Measurements from ENCODE around the gene SLC34A3.

Gene SLC34A3

DNA sequence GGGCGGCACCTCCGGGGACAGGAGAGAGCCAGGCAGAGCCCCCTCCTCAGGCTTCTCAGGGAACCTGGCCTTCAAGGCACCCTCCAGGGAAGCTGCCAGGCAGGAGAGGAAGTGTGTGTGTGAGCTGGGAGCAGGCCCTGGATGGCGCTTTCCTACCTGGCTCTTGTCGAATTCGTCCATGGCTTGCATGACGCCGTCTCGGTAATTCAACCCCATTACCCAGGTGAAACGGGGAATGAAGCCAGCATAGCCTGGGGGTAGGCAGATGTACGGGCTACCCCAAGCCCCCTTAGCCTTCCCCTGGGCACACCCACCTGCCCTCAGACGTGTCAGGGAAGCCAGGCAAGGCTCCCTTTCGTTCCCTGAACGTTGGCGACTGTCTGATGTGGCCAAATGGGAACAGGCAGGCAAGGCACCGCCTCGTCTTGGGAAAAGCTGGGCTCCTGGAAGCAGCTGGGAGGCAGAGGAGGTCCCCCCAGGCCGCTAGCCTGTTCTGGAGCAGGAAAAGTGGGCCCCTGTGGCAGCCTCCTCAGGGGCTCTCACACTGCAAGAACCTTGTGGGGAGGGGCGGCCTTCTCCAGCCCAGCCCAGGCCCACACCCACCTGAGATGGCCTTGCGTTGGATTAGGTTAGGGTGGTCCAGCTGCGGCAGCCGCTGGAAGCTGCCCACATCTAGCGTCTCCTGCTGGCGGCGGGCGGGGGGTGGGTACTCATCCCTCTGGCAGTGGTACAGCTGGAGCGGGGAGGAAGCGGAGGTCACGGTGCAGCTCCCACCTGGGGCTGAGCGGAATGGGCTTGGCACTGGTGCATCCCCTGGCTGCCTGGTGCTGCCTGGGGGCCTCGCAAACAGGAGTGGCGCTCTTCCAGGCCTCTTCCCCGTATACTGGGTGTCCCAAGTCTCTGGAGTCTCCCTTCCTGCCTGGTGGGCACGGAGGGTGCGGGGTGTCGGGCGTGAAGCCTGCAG lies 14.1 kb downstream of the SLC34A3 start:
- Histone ChIP-seq H2BK120ac (ENCODE audit: low read depth, low read length) (no peak overlapping the region), H3K18ac (ENCODE audit: low read length) (no peak overlapping the region), H3K56ac (ENCODE audit: low read length) (peak overlapping the region; percentile 90), H2BK5ac (ENCODE audit: low read length) (peak overlapping the region; percentile 77), H3K4ac (ENCODE audit: low read depth, low read length) (no peak overlapping the region), H4K8ac (ENCODE audit: low read depth, low read length) (no peak overlapping the region), H3K27ac (ENCODE audit: low read depth, low read length) (peak overlapping the region; percentile 2), H2AK5ac (ENCODE audit: low read length) (peak overlapping the region; percentile 73), H2BK15ac (replicated peaks; ENCODE audit: low read depth) (no peak overlapping the region), H4K5ac (ENCODE audit: low read length) (no peak overlapping the region), H3K36me3 (ENCODE audit: control insufficient read depth, insufficient read depth, low read length) (peaks cover 6% of the 10 kb centered on the region), H3K23ac (ENCODE audit: low read length) (no peak overlapping the region), H3K27me3 (ENCODE audit: insufficient read depth, low read length, poor library complexity) (no peaks in the 10 kb centered on the region), H3K9ac (ENCODE audit: low read length) (peak overlapping the region; percentile 28), H3K79me1 (ENCODE audit: low read length) (peaks cover 3% of the 10 kb centered on the region), H3K4me3 (ENCODE audit: low read length) (no peak overlapping the region), H3K4me2 (ENCODE audit: low read length) (no peak overlapping the region), H3K4me1 (ENCODE audit: control insufficient read depth, low read depth, low read length) (peaks cover 14% of the 10 kb centered on the region), H3K79me2 (ENCODE audit: control insufficient read depth, insufficient read depth, low read length) (peaks cover 16% of the 10 kb centered on the region)
- DNase-seq: peak; percentile 69
- no CpG with 5 or more reads among the region's 36 CpGs for WGBS (ENCODE audit: extremely low coverage, insufficient coverage, low lambda C conversion rate)

DNA sequence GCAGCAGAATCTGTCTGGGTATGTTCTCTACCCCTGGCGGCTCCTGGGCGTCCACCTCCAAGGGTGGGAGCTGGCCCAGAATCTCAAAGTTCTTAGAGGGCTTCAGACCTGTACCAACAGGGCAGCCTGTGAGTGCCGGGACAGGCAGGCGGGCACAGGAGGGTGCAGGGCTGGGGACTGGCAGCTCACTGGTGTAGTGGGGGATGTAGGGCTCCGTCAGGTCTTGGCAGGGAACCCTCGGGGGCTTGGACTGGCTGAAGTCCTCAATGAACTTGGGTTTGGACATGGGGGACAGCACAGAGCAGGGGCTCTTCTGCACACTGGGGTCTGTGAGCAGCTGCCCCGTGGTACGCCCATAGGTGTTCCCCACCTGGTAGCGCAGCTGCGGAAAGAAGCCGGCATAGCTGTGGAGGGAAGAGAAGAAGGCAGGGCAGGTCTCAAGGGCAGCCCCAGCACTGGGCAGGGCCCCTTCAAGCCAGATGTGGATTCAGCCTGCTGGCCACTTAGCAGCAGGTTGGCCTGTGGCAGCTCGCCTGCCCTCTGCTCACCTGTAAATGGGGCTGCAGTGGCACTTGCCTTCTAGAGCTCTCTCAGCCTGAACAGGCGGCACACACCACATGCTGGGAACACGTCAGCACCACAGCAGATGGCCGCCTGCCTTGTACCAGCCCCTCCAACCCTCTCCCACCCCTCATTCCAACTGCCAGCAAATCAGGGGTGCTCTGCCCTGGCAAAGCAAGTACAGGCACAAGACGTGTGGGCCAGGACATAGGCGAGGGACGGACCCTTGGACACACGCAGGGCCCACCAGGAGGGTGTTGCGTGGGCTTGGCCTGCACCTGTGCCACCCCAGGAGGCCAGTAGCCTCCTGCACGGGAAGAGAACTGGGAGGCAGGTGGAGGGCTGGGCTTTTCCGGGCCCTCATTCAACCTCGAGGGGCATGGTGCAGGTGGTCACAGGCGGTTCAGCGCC lies 15.0 kb downstream of the SLC34A3 start:
- WGBS (ENCODE audit: extremely low coverage, insufficient coverage, low lambda C conversion rate): no CpG with 5 or more reads among the region's 25 CpGs
- Histone ChIP-seq H2BK120ac (ENCODE audit: low read depth, low read length) (no peak overlapping the region), H3K4me1 (ENCODE audit: control insufficient read depth, low read depth, low read length) (peaks cover 19% of the 10 kb centered on the region), H3K79me1 (ENCODE audit: low read length) (peaks cover 3% of the 10 kb centered on the region), H2BK15ac (replicated peaks; ENCODE audit: low read depth) (no peak overlapping the region), H3K27me3 (ENCODE audit: insufficient read depth, low read length, poor library complexity) (no peaks in the 10 kb centered on the region), H4K8ac (ENCODE audit: low read depth, low read length) (no peak overlapping the region), H3K4me2 (ENCODE audit: low read length) (no peak overlapping the region), H3K18ac (ENCODE audit: low read length) (no peak overlapping the region), H3K23ac (ENCODE audit: low read length) (no peak overlapping the region), H3K27ac (ENCODE audit: low read depth, low read length) (no peak overlapping the region), H4K5ac (ENCODE audit: low read length) (no peak overlapping the region), H3K9ac (ENCODE audit: low read length) (no peak overlapping the region), H3K56ac (ENCODE audit: low read length) (no peak overlapping the region), H3K4ac (ENCODE audit: low read depth, low read length) (no peak overlapping the region), H3K79me2 (ENCODE audit: control insufficient read depth, insufficient read depth, low read length) (peaks cover 16% of the 10 kb centered on the region), H2BK5ac (ENCODE audit: low read length) (no peak overlapping the region), H3K4me3 (ENCODE audit: low read length) (no peak overlapping the region), H2AK5ac (ENCODE audit: low read length) (no peak overlapping the region), H3K36me3 (ENCODE audit: control insufficient read depth, insufficient read depth, low read length) (peaks cover 6% of the 10 kb centered on the region)
- DNase-seq: no peak

DNA sequence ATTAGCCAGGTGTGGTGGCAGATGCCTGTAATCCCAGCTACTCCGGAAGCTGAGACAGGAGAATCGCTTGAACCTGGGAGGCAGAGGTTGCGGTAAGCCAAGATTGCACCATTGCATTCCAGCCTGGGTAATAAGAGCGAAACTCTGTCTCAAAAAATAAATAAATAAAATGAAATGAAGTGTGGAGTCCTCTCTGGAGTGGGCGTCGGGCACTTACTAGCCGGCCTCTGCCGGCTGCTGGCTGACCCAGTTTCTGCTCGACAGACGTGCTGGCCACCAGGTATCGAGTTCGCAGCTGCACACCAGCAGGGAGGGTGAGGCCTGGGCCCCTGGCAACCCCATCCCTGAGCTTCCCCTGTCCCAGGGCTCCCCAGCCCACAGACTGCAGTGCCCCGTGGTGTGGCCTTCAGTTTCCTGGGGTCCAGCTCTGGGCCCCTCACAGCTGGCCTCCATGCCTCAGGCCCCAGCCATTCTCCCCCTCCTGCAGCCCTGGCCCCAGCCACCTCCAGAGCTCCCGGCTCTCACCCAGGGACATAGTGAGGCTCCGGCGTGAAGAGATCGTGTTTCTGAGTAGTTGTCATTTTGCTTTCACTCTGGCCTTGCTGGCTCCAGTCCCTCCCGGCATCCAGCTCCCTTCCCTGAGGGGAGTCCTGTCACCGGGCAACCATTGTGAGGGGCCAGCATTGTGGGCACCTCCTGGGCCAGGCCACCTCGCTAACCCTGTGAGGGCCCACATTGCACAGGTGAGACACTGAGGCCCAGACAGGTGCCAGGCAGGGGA lies 16.6 kb downstream of the SLC34A3 start:
- Histone ChIP-seq H3K27me3 (ENCODE audit: insufficient read depth, low read length, poor library complexity) (no peaks in the 10 kb centered on the region), H3K4ac (ENCODE audit: low read depth, low read length) (no peak overlapping the region), H2BK5ac (ENCODE audit: low read length) (no peak overlapping the region), H3K4me2 (ENCODE audit: low read length) (no peak overlapping the region), H3K18ac (ENCODE audit: low read length) (no peak overlapping the region), H2BK120ac (ENCODE audit: low read depth, low read length) (no peak overlapping the region), H3K4me3 (ENCODE audit: low read length) (no peak overlapping the region), H3K79me1 (ENCODE audit: low read length) (peaks cover 3% of the 10 kb centered on the region), H3K56ac (ENCODE audit: low read length) (peak overlapping the region; percentile 39), H2AK5ac (ENCODE audit: low read length) (no peak overlapping the region), H3K27ac (ENCODE audit: low read depth, low read length) (no peak overlapping the region), H4K5ac (ENCODE audit: low read length) (no peak overlapping the region), H4K8ac (ENCODE audit: low read depth, low read length) (no peak overlapping the region), H3K23ac (ENCODE audit: low read length) (no peak overlapping the region), H2BK15ac (replicated peaks; ENCODE audit: low read depth) (no peak overlapping the region), H3K9ac (ENCODE audit: low read length) (no peak overlapping the region), H3K36me3 (ENCODE audit: control insufficient read depth, insufficient read depth, low read length) (peaks cover 4% of the 10 kb centered on the region), H3K4me1 (ENCODE audit: control insufficient read depth, low read depth, low read length) (peaks cover 21% of the 10 kb centered on the region), H3K79me2 (ENCODE audit: control insufficient read depth, insufficient read depth, low read length) (peaks cover 7% of the 10 kb centered on the region)
- DNase-seq: no peak
- no CpG with 5 or more reads among the region's 20 CpGs for WGBS (ENCODE audit: extremely low coverage, insufficient coverage, low lambda C conversion rate)

DNA sequence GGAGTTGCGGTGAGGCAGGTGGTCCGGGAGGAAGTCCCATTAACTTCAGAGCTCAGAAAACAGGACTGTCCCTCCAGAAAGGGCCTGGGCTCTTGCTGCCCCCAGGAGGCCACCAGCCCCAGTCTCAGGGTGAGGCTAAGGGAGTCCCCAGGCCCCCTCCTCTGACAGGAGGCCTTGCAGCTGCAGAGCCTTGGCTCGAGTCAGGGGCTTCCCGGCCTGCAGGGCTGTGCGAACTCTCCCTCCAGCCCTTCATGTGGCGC lies 17.1 kb downstream of the SLC34A3 start:
- Histone ChIP-seq H3K23ac (ENCODE audit: low read length) (no peak overlapping the region), H3K79me2 (ENCODE audit: control insufficient read depth, insufficient read depth, low read length) (peaks cover 2% of the 10 kb centered on the region), H3K79me1 (ENCODE audit: low read length) (no peaks in the 10 kb centered on the region), H3K18ac (ENCODE audit: low read length) (no peak overlapping the region), H3K4ac (ENCODE audit: low read depth, low read length) (no peak overlapping the region), H3K27me3 (ENCODE audit: insufficient read depth, low read length, poor library complexity) (no peaks in the 10 kb centered on the region), H3K4me2 (ENCODE audit: low read length) (no peak overlapping the region), H2BK5ac (ENCODE audit: low read length) (no peak overlapping the region), H3K27ac (ENCODE audit: low read depth, low read length) (no peak overlapping the region), H4K8ac (ENCODE audit: low read depth, low read length) (no peak overlapping the region), H2AK5ac (ENCODE audit: low read length) (no peak overlapping the region), H2BK15ac (replicated peaks; ENCODE audit: low read depth) (no peak overlapping the region), H4K5ac (ENCODE audit: low read length) (no peak overlapping the region), H3K4me1 (ENCODE audit: control insufficient read depth, low read depth, low read length) (peaks cover 21% of the 10 kb centered on the region), H3K4me3 (ENCODE audit: low read length) (no peak overlapping the region), H3K36me3 (ENCODE audit: control insufficient read depth, insufficient read depth, low read length) (no peaks in the 10 kb centered on the region), H3K56ac (ENCODE audit: low read length) (peak overlapping the region; percentile 11), H2BK120ac (ENCODE audit: low read depth, low read length) (no peak overlapping the region), H3K9ac (ENCODE audit: low read length) (no peak overlapping the region)
- WGBS (ENCODE audit: extremely low coverage, insufficient coverage, low lambda C conversion rate): no CpG with 5 or more reads among the region's 6 CpGs
- no peak for DNase-seq

DNA sequence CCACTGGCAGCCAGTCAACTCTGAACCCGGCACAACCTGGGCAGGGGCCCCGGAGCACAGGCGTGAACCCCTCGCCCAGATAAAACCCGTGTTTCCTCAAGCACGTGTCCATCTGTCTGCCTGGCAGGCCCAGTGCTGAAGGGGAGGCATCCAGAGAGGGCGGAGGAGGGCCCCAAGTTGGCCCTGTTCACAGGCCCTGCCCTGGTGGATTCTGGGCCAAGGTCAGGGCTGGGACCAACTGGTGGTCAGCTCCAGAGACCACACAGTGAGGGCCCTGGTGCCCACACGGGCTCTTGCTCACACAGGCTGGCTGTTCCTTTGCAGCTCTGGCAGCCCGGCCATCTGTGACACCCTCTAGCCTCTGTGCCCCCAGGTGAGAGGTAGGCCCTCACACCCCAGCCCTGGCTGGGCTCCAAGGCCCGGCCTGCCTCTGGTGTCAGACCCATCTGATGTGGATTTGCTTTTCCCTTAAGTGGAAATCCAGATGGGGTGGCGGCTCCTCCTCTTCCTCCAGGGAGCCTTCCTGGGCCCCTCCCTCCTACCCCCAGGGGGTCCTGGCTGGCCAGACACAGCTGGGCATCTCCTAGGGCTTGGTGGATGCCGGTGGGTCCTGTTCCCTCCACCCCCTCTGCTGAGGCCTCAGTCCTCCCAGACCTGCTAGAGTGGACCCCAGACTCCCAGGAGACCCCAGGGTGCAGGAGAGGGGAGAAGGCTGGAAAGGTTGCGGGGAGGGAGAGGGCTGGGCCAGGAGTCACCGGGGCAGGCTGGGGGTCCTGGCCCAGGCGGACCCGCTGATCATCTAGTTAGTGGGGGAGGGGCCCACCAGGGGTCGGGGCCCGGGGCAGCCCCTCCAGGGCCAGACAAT lies 19.9 kb downstream of the SLC34A3 start:
- Histone ChIP-seq H3K4me3 (ENCODE audit: low read length) (no peak overlapping the region), H3K23ac (ENCODE audit: low read length) (peak overlapping the region; percentile 89), H3K4me2 (ENCODE audit: low read length) (no peak overlapping the region), H3K18ac (ENCODE audit: low read length) (no peak overlapping the region), H3K9ac (ENCODE audit: low read length) (no peak overlapping the region), H3K36me3 (ENCODE audit: control insufficient read depth, insufficient read depth, low read length) (no peaks in the 10 kb centered on the region), H2AK5ac (ENCODE audit: low read length) (no peak overlapping the region), H2BK5ac (ENCODE audit: low read length) (no peak overlapping the region), H2BK120ac (ENCODE audit: low read depth, low read length) (no peak overlapping the region), H2BK15ac (replicated peaks; ENCODE audit: low read depth) (no peak overlapping the region), H3K56ac (ENCODE audit: low read length) (peak overlapping the region; percentile 74), H3K27me3 (ENCODE audit: insufficient read depth, low read length, poor library complexity) (no peaks in the 10 kb centered on the region), H4K8ac (ENCODE audit: low read depth, low read length) (no peak overlapping the region), H4K5ac (ENCODE audit: low read length) (no peak overlapping the region), H3K79me1 (ENCODE audit: low read length) (no peaks in the 10 kb centered on the region), H3K4ac (ENCODE audit: low read depth, low read length) (no peak overlapping the region), H3K79me2 (ENCODE audit: control insufficient read depth, insufficient read depth, low read length) (peaks cover 2% of the 10 kb centered on the region), H3K4me1 (ENCODE audit: control insufficient read depth, low read depth, low read length) (peaks cover 9% of the 10 kb centered on the region), H3K27ac (ENCODE audit: low read depth, low read length) (no peak overlapping the region)
- no CpG with 5 or more reads among the region's 18 CpGs for WGBS (ENCODE audit: extremely low coverage, insufficient coverage, low lambda C conversion rate)
- DNase-seq: peak; percentile 72

Measured in mesendoderm (in vitro differentiated cells).